K562 (cell line): ENCODE measurements around the gene RHOF. TPM values are rescaled to one million over a fixed set of nuclear protein-coding genes. Genes with fewer than 3 reads are reported as not detected.
A peak's percentile ranks its signal among the peaks of the same experiment; 100 is the strongest.

Experiments
- ATAC-seq: fragments of 200-7000 bp; cut with Tn5 transposase; 3 replicates; pipeline ENCODE4 v1.9.1; 2020; ENCODE audit warnings: moderate library complexity
- BruUV-seq: library from RNA; stranded (reverse); fragments of 400-500 nt; replicated peaks from 2 replicates; lab custom pipeline; 2021; lab: Mats Ljungman, UMichigan
- CTCF ChIA-PET: fragments of 300-600 bp; formaldehyde crosslinking; extraction: SDS; loops from one replicate; lab custom pipeline; 2021; ENCODE audit warnings: low intra/inter-chr PET ratio; lab: Yijun Ruan, JAX
- POLR2A ChIA-PET: fragments of 300-600, 350-650 bp; sonication (Branson Sonifier 250); formaldehyde crosslinking; extraction: SDS; loops from one replicate; lab custom pipeline; 2021; ENCODE audit warnings: antibody characterized with exemption, inconsistent platforms; lab: Yijun Ruan, JAX
- DNase-seq, 4 experiments: peaks; one replicate each; pipeline versions ENCODE4 v3.0.0 to v3.0.0-alpha.2; 2011 to 2018; ENCODE audit warnings: low spot score in 3 of 4, mixed read lengths in 3 of 4; ENCODE audit errors: extremely low read depth in 1 of 4
- FAIRE-seq: peaks from 2 replicates; lab custom pipeline; 2011; peaks lifted over from hg19 to GRCh38; lab: Jason Lieb, UNC
- H2AFZ ChIP-seq: 2 replicates; pipeline ENCODE4 v1.6.0; 2011; ENCODE audit warnings: low read depth, low read length, control low read depth, inconsistent platforms
- H3K27ac ChIP-seq: fragments of 200-600 bp; 3 replicates; pipeline ENCODE4 v1.8.0; 2011; ENCODE audit warnings: low read depth, mild to moderate bottlenecking, control low read depth, inconsistent platforms, low read length, moderate library complexity, mixed read lengths; ENCODE audit errors: extremely low read depth
- H3K27me3 ChIP-seq, 2 experiments: fragments of 300-600 bp in 1 of 2; 2 replicates in 1 of 2; 3 replicates in 1 of 2; pipeline versions ENCODE4 v1.6.0 to v1.8.0; 2011; ENCODE audit warnings: inconsistent platforms in 2 of 2, low read length in 2 of 2, mild to moderate bottlenecking in 1 of 2, mixed read lengths in 1 of 2, moderate library complexity in 1 of 2; ENCODE audit not compliant: control insufficient read depth in 2 of 2, insufficient read depth in 2 of 2
- H3K36me3 ChIP-seq: fragments of 300-600 bp; 3 replicates; pipeline ENCODE4 v1.8.0; 2011; ENCODE audit warnings: mild to moderate bottlenecking, low read length, inconsistent platforms; ENCODE audit not compliant: control insufficient read depth, insufficient read depth
- H3K4me1 ChIP-seq, 2 experiments: fragments of 200-600 bp in 1 of 2; replicated peaks in 1 of 2; 2 replicates in 1 of 2; 3 replicates in 1 of 2; pipeline versions ENCODE4 v1.5.1 to v1.8.0; 2011; ENCODE audit warnings: inconsistent platforms in 2 of 2, low read length in 2 of 2, mild to moderate bottlenecking in 1 of 2, mixed read lengths in 1 of 2, moderate library complexity in 1 of 2; ENCODE audit not compliant: control insufficient read depth in 2 of 2, insufficient read depth in 2 of 2
- H3K4me2 ChIP-seq: 2 replicates; pipeline ENCODE4 v1.6.1; 2011; ENCODE audit warnings: low read length, control low read depth, inconsistent platforms, mixed read lengths; ENCODE audit not compliant: insufficient read depth
- H3K4me3 ChIP-seq: fragments of 200-600 bp; sonication (generic), shearing (Covaris generic); 2 replicates; pipeline ENCODE4 v1.5.1; 2016; ENCODE audit warnings: control low read depth, inconsistent platforms
- H3K79me2 ChIP-seq: fragments of 200-600 bp; 3 replicates; pipeline ENCODE4 v1.8.0; 2011; ENCODE audit warnings: low read length, inconsistent platforms; ENCODE audit not compliant: control insufficient read depth, insufficient read depth
- H3K9ac ChIP-seq, 2 experiments: 2 replicates each; pipeline versions ENCODE4 v1.6.0 to v1.6.1; 2011; ENCODE audit warnings: low read depth in 2 of 2, low read length in 2 of 2, control low read depth in 1 of 2, inconsistent platforms in 1 of 2, mild to moderate bottlenecking in 1 of 2, mixed read lengths in 1 of 2; ENCODE audit not compliant: insufficient read depth in 1 of 2
- H3K9me1 ChIP-seq: one replicate; pipeline ENCODE4 v1.6.0; 2011; ENCODE audit warnings: inconsistent platforms, mild to moderate bottlenecking, low read length, moderate library complexity; ENCODE audit not compliant: control insufficient read depth, insufficient read depth
- H3K9me3 ChIP-seq: replicated peaks from 2 replicates; pipeline ENCODE4 v1.5.1; 2011; ENCODE audit warnings: low read depth, low read length, inconsistent platforms; ENCODE audit not compliant: control insufficient read depth, insufficient read depth
- H4K20me1 ChIP-seq: replicated peaks from 2 replicates; pipeline ENCODE4 v1.6.1; 2011; ENCODE audit warnings: low read length, inconsistent platforms, mixed read lengths; ENCODE audit not compliant: control insufficient read depth, insufficient read depth
- ARNT ChIP-seq, 2 experiments: fragments of 450-650 bp; IDR thresholded peaks; 2 replicates each; pipeline ENCODE4 v1.6.1; 2016; ENCODE audit warnings: mild to moderate bottlenecking in 1 of 2
- ATF7 ChIP-seq: fragments of 450-650 bp; IDR thresholded peaks from 2 replicates; pipeline ENCODE4 v1.7.1; 2014; ENCODE audit warnings: mild to moderate bottlenecking, moderate library complexity
- BCL6 ChIP-seq: fragments of 250-450 bp; sonication (Bioruptor Pico); IDR thresholded peaks from 2 replicates; pipeline ENCODE4 v1.4.0; 2020
- CBFA2T2 ChIP-seq: fragments of 450-650 bp; conservative IDR thresholded peaks from 2 replicates; pipeline ENCODE4 v1.6.1; 2017; ENCODE audit warnings: mild to moderate bottlenecking
- HNRNPL ChIP-seq: fragments of 200-400 bp; formaldehyde crosslinking; IDR thresholded peaks from 2 replicates; pipeline ENCODE4 v1.6.1; 2017; ENCODE audit warnings: low read depth, mild to moderate bottlenecking, low read length
- MAFG ChIP-seq: fragments of 450-650 bp; conservative IDR thresholded peaks from 2 replicates; pipeline ENCODE4 v1.6.1; 2016; ENCODE audit warnings: missing genetic modification characterization, missing compliant biosample characterization
- NCOR1 ChIP-seq: fragments of 450-650 bp; IDR thresholded peaks from 2 replicates; pipeline ENCODE4 v1.6.1; 2016; ENCODE audit warnings: mild to moderate bottlenecking, moderate library complexity
- SRSF1 ChIP-seq: fragments of 200-400 bp; formaldehyde crosslinking; IDR thresholded peaks from 2 replicates; pipeline ENCODE4 v1.6.1; 2017; ENCODE audit warnings: mild to moderate bottlenecking, low read depth, low read length, moderate library complexity
- THRAP3 ChIP-seq: fragments of 450-650 bp; IDR thresholded peaks from 2 replicates; pipeline ENCODE4 v1.6.1; 2016; ENCODE audit warnings: mild to moderate bottlenecking, inconsistent platforms, borderline replicate concordance
- TRIM28 ChIP-seq: fragments of 450-650 bp; IDR thresholded peaks from 2 replicates; pipeline ENCODE4 v1.6.1; 2017
- ZNF121 ChIP-seq: sonication (generic); formaldehyde crosslinking; conservative IDR thresholded peaks from 2 replicates; pipeline ENCODE4 v1.8.0; 2022; ENCODE audit warnings: missing genetic modification reagents
- ZNF311 ChIP-seq: fragments of 250-450 bp; sonication (Bioruptor Pico); IDR thresholded peaks from 2 replicates; pipeline ENCODE4 v1.4.0; 2020; ENCODE audit warnings: mild to moderate bottlenecking, moderate library complexity
- WGBS: fragments of 100-300 bp; shearing (Covaris generic); methylation state at CpG from one replicate; pipeline ENCODE4 v1.1.6; 2016; ENCODE audit warnings: low coverage, mixed read lengths; ENCODE audit not compliant: insufficient coverage; ENCODE audit errors: missing lambda C conversion rate; 5-methylcytosine and 5-hydroxymethylcytosine counted together
- in situ Hi-C: fragments of 300-500 bp; cut with MboI; formaldehyde crosslinking; loops from 4 replicates; pipeline ENCODE4 v1.15.0; 2018; ENCODE audit warnings: inconsistent platforms, mixed read lengths
- intact Hi-C: fragments of 100-400 bp; cut with micrococcal nuclease; formaldehyde crosslinking; loops from 2 replicates; pipeline ENCODE4 v1.14.2; 2022
- polyA plus RNA-seq, 8 experiments: library from polyadenylated mRNA; depleted of rRNA in 4 of 8; stranded (reverse) in 5 of 8; unstranded in 3 of 8; fragments of >200 nt; fragmentation: Nextera tagmentation in 2 of 8; fragmentation: Illumina TruSeq in 1 of 8; extraction: Ambion mirVana in 2 of 8; extraction: Trizol in 1 of 8; gene quantifications; 2 replicates each; pipeline versions ENCODE4 v1.2.1 to v1.2.3, GENCODE V29; 2011 to 2014; ENCODE audit warnings: inconsistent platforms in 1 of 8, missing spikeins in 1 of 8
- total RNA-seq, 7 experiments: library from RNA; depleted of rRNA in 6 of 7; stranded (reverse); fragments of >200 nt in 6 of 7; fragmentation: Illumina TruSeq in 2 of 7; extraction: Trizol in 2 of 7; gene quantifications; 2 replicates each; pipeline versions ENCODE4 v1.2.1 to v1.2.3, GENCODE V29; 2011 to 2021; ENCODE audit warnings: low replicate concordance in 1 of 7
- TF ChIP-seq, protein P1 (sequence below), 2 experiments: fragments of 450-650 bp; IDR thresholded peaks; 2 replicates each; pipeline ENCODE4 v1.6.1; 2016
- TF ChIP-seq, protein P2 (sequence below): fragments of 450-650 bp; formaldehyde crosslinking; IDR thresholded peaks from 2 replicates; pipeline ENCODE4 v1.4.0; 2020; ENCODE audit warnings: mild to moderate bottlenecking, moderate library complexity
- TF ChIP-seq, protein P3 (sequence below), 2 experiments: fragments of 250-450 bp in 1 of 2; fragments of 450-650 bp in 1 of 2; sonication (Bioruptor Pico) in 1 of 2; IDR thresholded peaks; 2 replicates each; pipeline versions ENCODE4 v1.6.1 to v1.8.0; 2016 to 2021; ENCODE audit warnings: mild to moderate bottlenecking in 2 of 2, moderate library complexity in 2 of 2, missing compliant biosample characterization in 1 of 2, missing genetic modification characterization in 1 of 2
- TF ChIP-seq, protein P4 (sequence below): fragments of 250-450 bp; sonication (Bioruptor Pico); IDR thresholded peaks from 2 replicates; pipeline ENCODE4 v1.8.0; 2022; ENCODE audit warnings: moderate library complexity, mild to moderate bottlenecking, inconsistent platforms
- TF ChIP-seq, protein P5 (sequence below), 3 experiments: fragments of 200-800 bp in 1 of 3; sonication (Bioruptor generic) in 1 of 3; sonication (generic) in 1 of 3; formaldehyde crosslinking in 1 of 3; IDR thresholded peaks; 2 replicates each; pipeline versions ENCODE4 v1.6.1 to v1.8.0; 2016 to 2022; ENCODE audit warnings: mild to moderate bottlenecking in 2 of 3, missing compliant biosample characterization in 2 of 3, missing genetic modification characterization in 2 of 3, missing genetic modification reagents in 1 of 3

Gene RHOF
- total and polyA plus RNA-seq, 9 of the 15 experiments (the other 6 are each of a cell fraction or from before 2014, with no cell fraction given), result 0.13 to 10.1 (median 4.0) TPM

DNA sequence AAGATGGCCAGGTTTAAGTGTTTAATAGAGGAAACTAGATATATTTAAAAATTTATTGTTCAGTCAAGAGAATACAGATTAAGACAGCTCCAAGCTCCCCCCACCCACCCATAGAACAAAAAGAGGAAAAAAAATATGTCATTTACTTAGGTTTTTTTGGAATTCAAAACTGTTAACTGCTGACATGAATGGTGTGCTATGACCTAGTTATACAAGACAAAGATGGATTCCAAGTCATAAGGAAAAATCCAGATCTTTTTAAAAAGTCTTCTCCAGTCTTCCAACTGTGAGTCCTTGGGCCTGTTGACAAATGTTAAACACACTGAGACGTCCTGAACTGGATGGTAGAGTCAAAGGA is 9.0 kb upstream of the RHOF start:
- peak overlapping the region in 1 of 2 experiments; percentile 100; a peak in 2 of 4 replicates for H3K9ac ChIP-seq
- H3K36me3 ChIP-seq, result peaks cover 31% of the 10 kb centered on the region
- H3K79me2 ChIP-seq, result peaks cover 87% of the 10 kb centered on the region
- no peak overlapping the region for H2AFZ ChIP-seq
- in situ Hi-C loops, result no loop called here
- FAIRE-seq (no peak), DNase-seq (no peak), ATAC-seq (no peak)
- H3K9me1 ChIP-seq, result no peaks in the 10 kb centered on the region
- WGBS, result 0% methylated on average over 1 of the region's 1 CpG
- 0 out of 2 replicates have a peak, but pooled peaks cover 3% of the 10 kb centered on the region for H4K20me1 ChIP-seq
- H3K4me1 ChIP-seq, result peaks cover 27 to 64% of the 10 kb centered on the region in 2 experiments; a peak in 4 of 5 replicates
- H3K9me3 ChIP-seq, result no peaks in the 10 kb centered on the region
- H3K27ac ChIP-seq, result peak overlapping the region; percentile 99
- ChIA-PET CTCF (no interaction called here), POLR2A (interaction anchor here (0.6 to 12.1 kb wide), 16 partner anchors 7 to 1430 kb away, joined by 3 to 194 read pairs (median 4); partner anchors contain the start of gene RHOF)
- H3K27me3 ChIP-seq, result no peaks in the 10 kb centered on the region
- intact Hi-C loops, result no loop called here
- TSS peak; percentile 86 for BruUV-seq
- H3K4me2 ChIP-seq, result peak overlapping the region; percentile 82
- H3K4me3 ChIP-seq, result peak overlapping the region; percentile 80
- TF ChIP-seq, protein P1, sequence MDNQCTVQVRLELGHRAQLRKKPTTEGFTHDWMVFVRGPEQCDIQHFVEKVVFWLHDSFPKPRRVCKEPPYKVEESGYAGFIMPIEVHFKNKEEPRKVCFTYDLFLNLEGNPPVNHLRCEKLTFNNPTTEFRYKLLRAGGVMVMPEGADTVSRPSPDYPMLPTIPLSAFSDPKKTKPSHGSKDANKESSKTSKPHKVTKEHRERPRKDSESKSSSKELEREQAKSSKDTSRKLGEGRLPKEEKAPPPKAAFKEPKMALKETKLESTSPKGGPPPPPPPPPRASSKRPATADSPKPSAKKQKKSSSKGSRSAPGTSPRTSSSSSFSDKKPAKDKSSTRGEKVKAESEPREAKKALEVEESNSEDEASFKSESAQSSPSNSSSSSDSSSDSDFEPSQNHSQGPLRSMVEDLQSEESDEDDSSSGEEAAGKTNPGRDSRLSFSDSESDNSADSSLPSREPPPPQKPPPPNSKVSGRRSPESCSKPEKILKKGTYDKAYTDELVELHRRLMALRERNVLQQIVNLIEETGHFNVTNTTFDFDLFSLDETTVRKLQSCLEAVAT (IDR thresholded peaks at IDR 0.05), result peak; percentile 93 to 96
- TF ChIP-seq, protein P2, sequence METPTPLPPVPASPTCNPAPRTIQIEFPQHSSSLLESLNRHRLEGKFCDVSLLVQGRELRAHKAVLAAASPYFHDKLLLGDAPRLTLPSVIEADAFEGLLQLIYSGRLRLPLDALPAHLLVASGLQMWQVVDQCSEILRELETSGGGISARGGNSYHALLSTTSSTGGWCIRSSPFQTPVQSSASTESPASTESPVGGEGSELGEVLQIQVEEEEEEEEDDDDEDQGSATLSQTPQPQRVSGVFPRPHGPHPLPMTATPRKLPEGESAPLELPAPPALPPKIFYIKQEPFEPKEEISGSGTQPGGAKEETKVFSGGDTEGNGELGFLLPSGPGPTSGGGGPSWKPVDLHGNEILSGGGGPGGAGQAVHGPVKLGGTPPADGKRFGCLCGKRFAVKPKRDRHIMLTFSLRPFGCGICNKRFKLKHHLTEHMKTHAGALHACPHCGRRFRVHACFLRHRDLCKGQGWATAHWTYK (CRISPR knock-in tag), result 0 out of 2 replicates have a peak, but pooled peaks have one; percentile 33
- TF ChIP-seq, protein P3, sequence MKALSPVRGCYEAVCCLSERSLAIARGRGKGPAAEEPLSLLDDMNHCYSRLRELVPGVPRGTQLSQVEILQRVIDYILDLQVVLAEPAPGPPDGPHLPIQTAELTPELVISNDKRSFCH (CRISPR knock-in tag; IDR thresholded peaks at IDR 0.05), result no peak
- TF ChIP-seq, protein P3 (tag; IDR thresholded peaks at IDR 0.05), result peak; percentile 64; the same call in 1 of the 2 replicates
- TF ChIP-seq ARNT (IDR thresholded peaks at IDR 0.05) (peak in 1 of 2 experiments; percentile 65; a peak in 3 of 4 replicates), CBFA2T2 (no peak), SRSF1 (no peak), TRIM28 (peak; percentile 27; the same call in 1 of the 2 replicates), ZNF121 (CRISPR knock-in tag) (no peak), NCOR1 (no peak), ATF7 (no peak), HNRNPL (0 out of 2 replicates have a peak, but pooled peaks have one; percentile 26), THRAP3 (peak; percentile 81; the same call in 1 of the 2 replicates), MAFG (tag) (0 out of 2 replicates have a peak, but pooled peaks have one; percentile 12), ZNF311 (CRISPR knock-in tag) (peak; percentile 58), BCL6 (CRISPR knock-in tag) (no peak)
- TF ChIP-seq, protein P4, sequence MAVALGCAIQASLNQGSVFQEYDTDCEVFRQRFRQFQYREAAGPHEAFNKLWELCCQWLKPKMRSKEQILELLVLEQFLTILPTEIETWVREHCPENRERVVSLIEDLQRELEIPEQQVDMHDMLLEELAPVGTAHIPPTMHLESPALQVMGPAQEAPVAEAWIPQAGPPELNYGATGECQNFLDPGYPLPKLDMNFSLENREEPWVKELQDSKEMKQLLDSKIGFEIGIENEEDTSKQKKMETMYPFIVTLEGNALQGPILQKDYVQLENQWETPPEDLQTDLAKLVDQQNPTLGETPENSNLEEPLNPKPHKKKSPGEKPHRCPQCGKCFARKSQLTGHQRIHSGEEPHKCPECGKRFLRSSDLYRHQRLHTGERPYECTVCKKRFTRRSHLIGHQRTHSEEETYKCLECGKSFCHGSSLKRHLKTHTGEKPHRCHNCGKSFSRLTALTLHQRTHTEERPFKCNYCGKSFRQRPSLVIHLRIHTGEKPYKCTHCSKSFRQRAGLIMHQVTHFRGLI (CRISPR knock-in tag), result 0 out of 2 replicates have a peak, but pooled peaks have one; percentile 25
- TF ChIP-seq, protein P5, sequence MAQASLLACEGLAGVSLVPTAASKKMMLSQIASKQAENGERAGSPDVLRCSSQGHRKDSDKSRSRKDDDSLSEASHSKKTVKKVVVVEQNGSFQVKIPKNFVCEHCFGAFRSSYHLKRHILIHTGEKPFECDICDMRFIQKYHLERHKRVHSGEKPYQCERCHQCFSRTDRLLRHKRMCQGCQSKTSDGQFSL (CRISPR knock-in tag; IDR thresholded peaks at IDR 0.05), result peak; percentile 66; the same call in 1 of the 2 replicates
- TF ChIP-seq, protein P5 (tag; IDR thresholded peaks at IDR 0.05), result peak; percentile 59 to 63; a peak in 2 of 4 replicates
